Measurements from ENCODE around the gene SEC14L1. TPM values are rescaled to one million over a fixed set of nuclear protein-coding genes. Genes with fewer than 3 reads are reported as not detected.

The SEC14L1 gene
- total RNA-seq, 1 experiment from 2014 or later = 58.6 TPM

DNA sequence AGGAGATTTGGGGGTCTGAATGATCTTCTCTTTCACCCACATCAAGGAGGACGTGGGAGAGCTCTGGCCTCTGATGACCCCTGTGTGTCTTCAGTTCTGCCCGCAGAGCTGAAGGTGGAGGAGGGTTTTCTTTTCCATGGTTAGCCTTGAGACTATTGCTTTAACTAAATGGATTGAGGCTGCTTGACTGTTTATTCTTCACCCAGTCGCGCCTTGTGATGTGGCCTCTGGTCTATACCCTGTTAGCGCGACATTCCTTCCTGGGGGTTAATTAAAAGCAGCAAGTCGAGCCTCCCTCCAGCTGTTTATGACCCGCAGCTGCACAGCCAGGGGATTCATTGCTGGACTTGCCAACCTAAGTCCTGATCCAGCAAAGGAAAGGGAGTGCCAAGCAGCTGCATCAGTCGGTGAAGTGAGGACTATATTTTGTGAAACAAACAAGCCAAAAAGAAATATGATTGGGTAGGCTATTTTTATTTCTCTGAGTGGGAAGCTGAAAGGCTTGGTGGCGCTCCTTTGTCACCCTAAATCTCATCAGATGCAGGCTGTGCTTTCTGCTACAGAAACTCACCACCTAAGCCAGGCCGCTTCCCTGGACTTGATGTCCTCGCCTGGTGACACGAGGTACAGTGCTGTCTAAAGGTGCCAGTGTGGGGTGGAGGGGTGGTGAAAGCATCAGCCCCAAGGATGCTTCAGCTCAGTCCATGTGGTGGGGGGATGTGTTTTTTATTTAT lies 11.0 kb upstream of the SEC14L1 start:
- Histone ChIP-seq H3T11ph (ENCODE audit: low read length) (no peak overlapping the region), H4K91ac (ENCODE audit: insufficient read length, low read depth, low read length) (no peak overlapping the region), H3K4me1 (ENCODE audit: insufficient read depth, low read length) (no peaks in the 10 kb centered on the region), H3K18ac (ENCODE audit: insufficient read length, low read depth, low read length) (no peak overlapping the region), H3K4me2 (ENCODE audit: insufficient read depth, insufficient read length, low read length) (no peak overlapping the region), H3K56ac (ENCODE audit: insufficient read length, low read depth, low read length) (no peak overlapping the region), H2BK120ac (ENCODE audit: low read depth, low read length, poor library complexity, severe bottlenecking) (no peak overlapping the region), H4K20me1 (ENCODE audit: control insufficient read depth, insufficient read depth, insufficient read length) (no peaks in the 10 kb centered on the region), H2AK5ac (ENCODE audit: insufficient read length, low read length) (no peak overlapping the region), H2BK20ac (ENCODE audit: low read depth, low read length, poor library complexity, severe bottlenecking) (no peak overlapping the region), H3K9me3 (ENCODE audit: control insufficient read depth, low read depth, low read length) (no peaks in the 10 kb centered on the region), H2AFZ (ENCODE audit: low read length) (no peak overlapping the region), H4K8ac (replicated peaks; ENCODE audit: insufficient read length, low read depth, low read length) (no peak overlapping the region), H3K27ac (ENCODE audit: insufficient read length, low read depth, low read length) (no peak overlapping the region), H3K14ac (ENCODE audit: insufficient read depth, low read length) (no peak overlapping the region), H2BK15ac (ENCODE audit: low read depth, low read length) (no peak overlapping the region), H2BK5ac (ENCODE audit: insufficient read length, low read length) (no peak overlapping the region), H3K27me3 (ENCODE audit: insufficient read depth, low read length) (no peaks in the 10 kb centered on the region), H3K23ac (ENCODE audit: insufficient read length, low read depth, low read length) (no peak overlapping the region), H4K5ac (ENCODE audit: insufficient read length, low read depth, low read length) (no peak overlapping the region), H3K23me2 (ENCODE audit: insufficient read length, low read depth, low read length, poor library complexity, severe bottlenecking) (no peaks in the 10 kb centered on the region), H3K79me1 (ENCODE audit: insufficient read depth, low read depth, low read length, poor library complexity, severe bottlenecking) (no peaks in the 10 kb centered on the region), H3K4ac (ENCODE audit: low read depth, low read length) (no peak overlapping the region), H3K9ac (ENCODE audit: extremely low read depth, insufficient read length, low read length) (no peak overlapping the region), H2BK12ac (ENCODE audit: insufficient read length, low read depth, low read length) (no peak overlapping the region), H3K79me2 (ENCODE audit: insufficient read depth, low read length) (no peaks in the 10 kb centered on the region)
- WGBS (ENCODE audit: extremely low coverage, insufficient read length, low lambda C conversion rate) = no CpG with 5 or more reads among the region's 13 CpGs
- no peak for DNase-seq
- peak overlapping the region in 1 of 3 experiments; percentile 44; a peak in 1 of 7 replicates for H3K27ac Mint-ChIP-seq
- H3K4me1 Mint-ChIP-seq = peaks cover 3 to 4% of the 10 kb centered on the region in 2 experiments
- no peak overlapping the region for H3K4me3 Mint-ChIP-seq
- no peaks in the 10 kb centered on the region for H3K9me3 Mint-ChIP-seq
- no peaks in the 10 kb centered on the region; the same call in 1 of the 2 replicates for H3K27me3 Mint-ChIP-seq (ENCODE audit: low read depth)
- H3K36me3 Mint-ChIP-seq (ENCODE audit: insufficient read depth in 1 of 3, low read depth in 3 of 3) = no peaks in the 10 kb centered on the region
- no peak for TF ChIP-seq CTCF (conservative IDR thresholded peaks at IDR 0.05)
